ENCODE measurements around the gene EWSR1.

Gene EWSR1

DNA sequence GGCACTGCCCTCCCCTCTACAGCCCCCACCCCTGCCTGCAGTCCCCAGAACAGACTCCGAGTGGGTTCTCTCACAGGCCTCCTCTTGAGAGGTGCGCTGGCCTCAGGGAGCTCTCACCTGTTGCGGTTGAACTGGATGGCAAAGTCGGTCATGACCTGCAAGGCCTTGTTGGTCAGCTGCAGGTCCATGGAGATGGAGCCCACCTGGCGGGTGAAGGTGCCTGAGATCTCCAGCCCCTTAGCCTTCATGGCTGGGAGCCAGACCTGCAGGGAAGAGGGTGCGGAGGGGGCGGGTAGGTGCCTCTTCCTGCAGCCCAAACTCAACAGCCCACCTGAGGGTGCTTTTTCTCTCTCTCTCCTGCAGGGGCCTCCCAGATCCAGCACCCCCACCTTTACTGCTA lies 66.1 kb downstream of the EWSR1 start:
- Histone ChIP-seq H3K9me3 (ENCODE audit: control insufficient read depth, low read length) (no peaks in the 10 kb centered on the region), H3K4me3 (ENCODE audit: low read length) (no peak overlapping the region), H3K36me3 (ENCODE audit: control insufficient read depth, insufficient read depth, low read length) (peaks cover 14% of the 10 kb centered on the region), H3K9ac (ENCODE audit: low read length) (no peak overlapping the region), H3K27me3 (ENCODE audit: control insufficient read depth, insufficient read depth, low read length) (no peaks in the 10 kb centered on the region), H3K4me1 (ENCODE audit: control insufficient read depth, insufficient read depth, low read length) (no peaks in the 10 kb centered on the region)

GRCh38 chr22:29334696-29335344 lies 66.8 kb downstream of the EWSR1 start:
- Histone ChIP-seq H3K4me1 (ENCODE audit: control insufficient read depth, insufficient read depth, low read length) (no peaks in the 10 kb centered on the region), H3K27me3 (ENCODE audit: control insufficient read depth, insufficient read depth, low read length) (no peaks in the 10 kb centered on the region), H3K9ac (ENCODE audit: low read length) (no peak overlapping the region), H3K9me3 (ENCODE audit: control insufficient read depth, low read length) (no peaks in the 10 kb centered on the region), H3K4me3 (ENCODE audit: low read length) (no peak overlapping the region), H3K36me3 (ENCODE audit: control insufficient read depth, insufficient read depth, low read length) (peaks cover 14% of the 10 kb centered on the region)

DNA sequence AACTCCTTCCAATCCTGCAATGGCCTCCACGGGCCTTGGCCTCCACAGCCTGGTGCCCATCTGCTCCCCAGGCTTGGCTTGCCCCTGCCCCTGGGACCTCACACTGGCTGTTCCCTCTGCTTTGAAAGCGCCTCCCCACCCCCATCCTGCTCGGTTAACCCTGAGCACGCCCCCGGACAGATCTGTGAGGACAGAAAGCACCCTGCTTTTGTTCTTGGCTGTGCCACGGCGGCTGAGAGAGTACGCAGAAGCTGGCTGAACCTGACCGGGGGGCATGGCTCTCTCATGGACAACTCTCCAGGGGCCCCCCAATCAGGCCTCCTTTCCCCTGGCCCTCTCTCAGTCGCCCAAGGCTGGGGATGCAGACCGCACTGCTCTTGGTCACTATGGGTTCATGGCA lies 67.6 kb downstream of the EWSR1 start:
- Histone ChIP-seq H3K27me3 (ENCODE audit: control insufficient read depth, insufficient read depth, low read length) (no peaks in the 10 kb centered on the region), H3K9me3 (ENCODE audit: control insufficient read depth, low read length) (no peaks in the 10 kb centered on the region), H3K4me1 (ENCODE audit: control insufficient read depth, insufficient read depth, low read length) (no peaks in the 10 kb centered on the region), H3K36me3 (ENCODE audit: control insufficient read depth, insufficient read depth, low read length) (peaks cover 22% of the 10 kb centered on the region), H3K9ac (ENCODE audit: low read length) (no peak overlapping the region), H3K4me3 (ENCODE audit: low read length) (no peak overlapping the region)

GRCh38 chr22:29336751-29337490 lies 68.9 kb downstream of the EWSR1 start:
- Histone ChIP-seq H3K4me3 (ENCODE audit: low read length) (no peak overlapping the region), H3K36me3 (ENCODE audit: control insufficient read depth, insufficient read depth, low read length) (peaks cover 26% of the 10 kb centered on the region), H3K9ac (ENCODE audit: low read length) (no peak overlapping the region)

GRCh38 chr22:29337631-29338284 lies 69.7 kb downstream of the EWSR1 start:
- no peaks in the 10 kb centered on the region for H3K27me3 ChIP-seq (ENCODE audit: control insufficient read depth, insufficient read depth, low read length)
- no peak overlapping the region for H3K4me3 ChIP-seq (ENCODE audit: low read length)
- H3K36me3 ChIP-seq (ENCODE audit: control insufficient read depth, insufficient read depth, low read length): peaks cover 26% of the 10 kb centered on the region
- no peaks in the 10 kb centered on the region for H3K9me3 ChIP-seq (ENCODE audit: control insufficient read depth, low read length)
- H3K4me1 ChIP-seq (ENCODE audit: control insufficient read depth, insufficient read depth, low read length): no peaks in the 10 kb centered on the region
- no peak overlapping the region for H3K9ac ChIP-seq (ENCODE audit: low read length)

More at GRCh38 chr22:29336751-29337490, 68.9 kb downstream of the EWSR1 start:
- Histone ChIP-seq H3K9me3 (ENCODE audit: control insufficient read depth, low read length) (no peaks in the 10 kb centered on the region), H3K4me1 (ENCODE audit: control insufficient read depth, insufficient read depth, low read length) (no peaks in the 10 kb centered on the region), H3K27me3 (ENCODE audit: control insufficient read depth, insufficient read depth, low read length) (no peaks in the 10 kb centered on the region)

DNA sequence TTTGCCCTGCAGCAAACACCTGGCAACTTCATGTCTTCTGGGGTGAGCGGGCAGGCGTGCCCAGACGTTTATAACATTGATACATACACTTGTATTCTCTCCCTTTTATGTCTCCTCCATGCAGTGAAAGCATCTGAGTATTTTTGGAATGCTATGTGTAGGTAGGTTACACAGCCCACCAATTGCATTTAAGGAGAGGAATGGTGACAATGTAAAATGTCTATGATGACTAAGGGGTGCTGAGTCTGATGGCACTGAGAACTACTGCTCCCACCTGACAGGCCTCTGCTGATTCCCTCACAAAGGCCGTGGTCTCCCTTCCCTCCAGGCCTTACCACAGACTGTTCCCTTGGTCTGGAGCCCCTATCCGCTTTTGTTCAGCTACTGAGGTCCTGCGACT lies 70.3 kb downstream of the EWSR1 start:
- H3K9me3 ChIP-seq (ENCODE audit: control insufficient read depth, low read length): no peaks in the 10 kb centered on the region
- H3K4me1 ChIP-seq (ENCODE audit: control insufficient read depth, insufficient read depth, low read length): no peaks in the 10 kb centered on the region
- H3K9ac ChIP-seq (ENCODE audit: low read length): no peak overlapping the region
- H3K27me3 ChIP-seq (ENCODE audit: control insufficient read depth, insufficient read depth, low read length): no peaks in the 10 kb centered on the region
- H3K36me3 ChIP-seq (ENCODE audit: control insufficient read depth, insufficient read depth, low read length): peaks cover 26% of the 10 kb centered on the region
- H3K4me3 ChIP-seq (ENCODE audit: low read length): no peak overlapping the region

GRCh38 chr22:29339381-29340235 lies 71.5 kb downstream of the EWSR1 start:
- H3K36me3 ChIP-seq (ENCODE audit: control insufficient read depth, insufficient read depth, low read length): peaks cover 26% of the 10 kb centered on the region
- H3K4me1 ChIP-seq (ENCODE audit: control insufficient read depth, insufficient read depth, low read length): no peaks in the 10 kb centered on the region
- H3K9me3 ChIP-seq (ENCODE audit: control insufficient read depth, low read length): no peaks in the 10 kb centered on the region
- no peak overlapping the region for H3K9ac ChIP-seq (ENCODE audit: low read length)
- no peaks in the 10 kb centered on the region for H3K27me3 ChIP-seq (ENCODE audit: control insufficient read depth, insufficient read depth, low read length)
- no peak overlapping the region for H3K4me3 ChIP-seq (ENCODE audit: low read length)

DNA sequence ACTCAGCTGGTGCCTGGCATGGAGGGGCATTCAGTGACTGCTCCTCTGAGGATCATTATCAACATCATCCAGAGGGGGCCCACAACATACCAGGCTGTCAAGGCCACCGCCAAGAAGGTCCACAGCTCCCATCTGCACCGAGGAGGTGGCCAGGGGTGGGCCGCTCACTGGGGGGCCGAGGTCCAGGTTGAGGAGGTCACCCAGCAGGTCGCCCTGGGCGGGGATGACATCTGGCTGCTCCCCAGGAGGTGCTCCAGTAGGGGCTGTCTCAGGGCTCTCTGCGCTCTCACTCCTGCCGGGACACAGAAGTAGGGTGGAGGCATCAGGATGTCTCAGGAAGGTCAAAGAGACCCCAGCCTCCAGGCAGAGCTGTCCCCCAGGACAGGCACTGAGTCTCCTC lies 72.5 kb downstream of the EWSR1 start:
- no peak overlapping the region for H3K4me3 ChIP-seq (ENCODE audit: low read length)
- peaks cover 26% of the 10 kb centered on the region for H3K36me3 ChIP-seq (ENCODE audit: control insufficient read depth, insufficient read depth, low read length)
- H3K27me3 ChIP-seq (ENCODE audit: control insufficient read depth, insufficient read depth, low read length): no peaks in the 10 kb centered on the region
- H3K9me3 ChIP-seq (ENCODE audit: control insufficient read depth, low read length): no peaks in the 10 kb centered on the region
- no peak overlapping the region for H3K9ac ChIP-seq (ENCODE audit: low read length)
- H3K4me1 ChIP-seq (ENCODE audit: control insufficient read depth, insufficient read depth, low read length): no peaks in the 10 kb centered on the region

GRCh38 chr22:29341056-29341848 lies 73.2 kb downstream of the EWSR1 start:
- no peaks in the 10 kb centered on the region for H3K4me1 ChIP-seq (ENCODE audit: control insufficient read depth, insufficient read depth, low read length)
- H3K9ac ChIP-seq (ENCODE audit: low read length): no peak overlapping the region

GRCh38 chr22:29341849-29342127 lies 73.7 kb downstream of the EWSR1 start:
- Histone ChIP-seq H3K27me3 (ENCODE audit: control insufficient read depth, insufficient read depth, low read length) (no peaks in the 10 kb centered on the region), H3K36me3 (ENCODE audit: control insufficient read depth, insufficient read depth, low read length) (peaks cover 26% of the 10 kb centered on the region), H3K9ac (ENCODE audit: low read length) (no peak overlapping the region), H3K4me3 (ENCODE audit: low read length) (no peak overlapping the region), H3K9me3 (ENCODE audit: control insufficient read depth, low read length) (no peaks in the 10 kb centered on the region), H3K4me1 (ENCODE audit: control insufficient read depth, insufficient read depth, low read length) (no peaks in the 10 kb centered on the region)

More at GRCh38 chr22:29341056-29341848, 73.2 kb downstream of the EWSR1 start:
- Histone ChIP-seq H3K27me3 (ENCODE audit: control insufficient read depth, insufficient read depth, low read length) (no peaks in the 10 kb centered on the region), H3K4me3 (ENCODE audit: low read length) (no peak overlapping the region), H3K36me3 (ENCODE audit: control insufficient read depth, insufficient read depth, low read length) (peaks cover 26% of the 10 kb centered on the region), H3K9me3 (ENCODE audit: control insufficient read depth, low read length) (no peaks in the 10 kb centered on the region)

DNA sequence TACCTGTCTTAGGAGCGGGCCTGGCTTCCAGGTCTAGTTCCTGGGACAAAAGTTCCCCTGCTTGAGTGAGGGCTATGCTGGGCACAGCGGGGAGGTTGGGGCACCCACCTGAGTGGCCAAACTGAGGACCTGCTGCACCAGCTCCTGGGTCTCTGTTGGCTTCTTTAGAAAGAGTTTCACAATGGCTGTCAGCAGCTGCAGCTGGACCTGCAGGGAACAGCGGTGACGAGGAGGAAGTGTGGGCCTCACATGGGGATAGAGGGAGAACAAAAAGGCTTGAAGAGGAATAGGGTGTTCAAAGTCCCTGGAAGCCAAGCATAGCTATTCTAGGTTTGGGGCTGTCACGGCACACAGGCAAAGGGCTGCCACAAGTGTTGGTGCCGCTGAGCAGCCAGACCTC lies 74.1 kb downstream of the EWSR1 start:
- no peaks in the 10 kb centered on the region for H3K9me3 ChIP-seq (ENCODE audit: control insufficient read depth, low read length)

More for the DNA sequence above, 74.1 kb downstream of the EWSR1 start:
- Histone ChIP-seq H3K27me3 (ENCODE audit: control insufficient read depth, insufficient read depth, low read length) (no peaks in the 10 kb centered on the region), H3K36me3 (ENCODE audit: control insufficient read depth, insufficient read depth, low read length) (peaks cover 25% of the 10 kb centered on the region), H3K9ac (ENCODE audit: low read length) (no peak overlapping the region), H3K4me1 (ENCODE audit: control insufficient read depth, insufficient read depth, low read length) (no peaks in the 10 kb centered on the region), H3K4me3 (ENCODE audit: low read length) (no peak overlapping the region)
